K562 (cell line): ENCODE results near the gene PHEX. TPM values are rescaled to one million over a fixed set of nuclear protein-coding genes. Genes with fewer than 3 reads are reported as not detected.

ENCODE experiments used
- ATAC-seq: fragments of 200-7000 bp; cut with Tn5 transposase; 3 replicates; pipeline ENCODE4 v1.9.1; 2020; ENCODE audit warnings: moderate library complexity
- BruUV-seq: library from RNA; stranded (reverse); fragments of 400-500 nt; replicated peaks from 2 replicates; lab custom pipeline; 2021; lab: Mats Ljungman, UMichigan
- CTCF ChIA-PET: fragments of 300-600 bp; formaldehyde crosslinking; extraction: SDS; loops from one replicate; lab custom pipeline; 2021; ENCODE audit warnings: low intra/inter-chr PET ratio; lab: Yijun Ruan, JAX
- POLR2A ChIA-PET: fragments of 300-600, 350-650 bp; sonication (Branson Sonifier 250); formaldehyde crosslinking; extraction: SDS; loops from one replicate; lab custom pipeline; 2021; ENCODE audit warnings: antibody characterized with exemption, inconsistent platforms; lab: Yijun Ruan, JAX
- DNase-seq, 4 experiments: peaks; one replicate each; pipeline versions ENCODE4 v3.0.0 to v3.0.0-alpha.2; 2011 to 2018; ENCODE audit warnings: low spot score in 3 of 4, mixed read lengths in 3 of 4; ENCODE audit errors: extremely low read depth in 1 of 4
- FAIRE-seq: peaks from 2 replicates; lab custom pipeline; 2011; peaks lifted over from hg19 to GRCh38; lab: Jason Lieb, UNC
- H2AFZ ChIP-seq: 2 replicates; pipeline ENCODE4 v1.6.0; 2011; ENCODE audit warnings: low read depth, low read length, control low read depth, inconsistent platforms
- H3K27ac ChIP-seq: fragments of 200-600 bp; 3 replicates; pipeline ENCODE4 v1.8.0; 2011; ENCODE audit warnings: low read depth, mild to moderate bottlenecking, control low read depth, inconsistent platforms, low read length, moderate library complexity, mixed read lengths; ENCODE audit errors: extremely low read depth
- H3K27me3 ChIP-seq, 2 experiments: fragments of 300-600 bp in 1 of 2; 2 replicates in 1 of 2; 3 replicates in 1 of 2; pipeline versions ENCODE4 v1.6.0 to v1.8.0; 2011; ENCODE audit warnings: inconsistent platforms in 2 of 2, low read length in 2 of 2, mild to moderate bottlenecking in 1 of 2, mixed read lengths in 1 of 2, moderate library complexity in 1 of 2; ENCODE audit not compliant: control insufficient read depth in 2 of 2, insufficient read depth in 2 of 2
- H3K36me3 ChIP-seq: fragments of 300-600 bp; 3 replicates; pipeline ENCODE4 v1.8.0; 2011; ENCODE audit warnings: mild to moderate bottlenecking, low read length, inconsistent platforms; ENCODE audit not compliant: control insufficient read depth, insufficient read depth
- H3K4me1 ChIP-seq, 2 experiments: fragments of 200-600 bp in 1 of 2; replicated peaks in 1 of 2; 2 replicates in 1 of 2; 3 replicates in 1 of 2; pipeline versions ENCODE4 v1.5.1 to v1.8.0; 2011; ENCODE audit warnings: inconsistent platforms in 2 of 2, low read length in 2 of 2, mild to moderate bottlenecking in 1 of 2, mixed read lengths in 1 of 2, moderate library complexity in 1 of 2; ENCODE audit not compliant: control insufficient read depth in 2 of 2, insufficient read depth in 2 of 2
- H3K4me2 ChIP-seq: 2 replicates; pipeline ENCODE4 v1.6.1; 2011; ENCODE audit warnings: low read length, control low read depth, inconsistent platforms, mixed read lengths; ENCODE audit not compliant: insufficient read depth
- H3K4me3 ChIP-seq: fragments of 200-600 bp; sonication (generic), shearing (Covaris generic); 2 replicates; pipeline ENCODE4 v1.5.1; 2016; ENCODE audit warnings: control low read depth, inconsistent platforms
- H3K79me2 ChIP-seq: fragments of 200-600 bp; 3 replicates; pipeline ENCODE4 v1.8.0; 2011; ENCODE audit warnings: low read length, inconsistent platforms; ENCODE audit not compliant: control insufficient read depth, insufficient read depth
- H3K9ac ChIP-seq, 2 experiments: 2 replicates each; pipeline versions ENCODE4 v1.6.0 to v1.6.1; 2011; ENCODE audit warnings: low read depth in 2 of 2, low read length in 2 of 2, control low read depth in 1 of 2, inconsistent platforms in 1 of 2, mild to moderate bottlenecking in 1 of 2, mixed read lengths in 1 of 2; ENCODE audit not compliant: insufficient read depth in 1 of 2
- H3K9me1 ChIP-seq: one replicate; pipeline ENCODE4 v1.6.0; 2011; ENCODE audit warnings: inconsistent platforms, mild to moderate bottlenecking, low read length, moderate library complexity; ENCODE audit not compliant: control insufficient read depth, insufficient read depth
- H3K9me3 ChIP-seq: replicated peaks from 2 replicates; pipeline ENCODE4 v1.5.1; 2011; ENCODE audit warnings: low read depth, low read length, inconsistent platforms; ENCODE audit not compliant: control insufficient read depth, insufficient read depth
- H4K20me1 ChIP-seq: replicated peaks from 2 replicates; pipeline ENCODE4 v1.6.1; 2011; ENCODE audit warnings: low read length, inconsistent platforms, mixed read lengths; ENCODE audit not compliant: control insufficient read depth, insufficient read depth
- BRD4 ChIP-seq: fragments of 200-600 bp; sonication (generic); IDR thresholded peaks from 2 replicates; pipeline ENCODE4 v1.6.1; 2017; ENCODE audit warnings: inconsistent platforms
- CSDE1 ChIP-seq, 2 experiments: fragments of 450-650 bp; IDR thresholded peaks; 2 replicates each; pipeline ENCODE4 v1.6.1; 2016; ENCODE audit warnings: mild to moderate bottlenecking in 1 of 2
- ETS2 ChIP-seq: IDR thresholded peaks from 2 replicates; pipeline ENCODE4 v1.6.1; 2016; ENCODE audit warnings: borderline replicate concordance, missing genetic modification characterization, mild to moderate bottlenecking, moderate library complexity, missing compliant biosample characterization; ENCODE audit not compliant: poor library complexity, severe bottlenecking
- FOXA3 ChIP-seq, 2 experiments: fragments of 450-650 bp in 1 of 2; sonication (generic) in 1 of 2; formaldehyde crosslinking; IDR thresholded peaks in 1 of 2; conservative IDR thresholded peaks in 1 of 2; 2 replicates each; pipeline versions ENCODE4 v1.4.0 to v1.8.0; 2020 to 2022; ENCODE audit warnings: mild to moderate bottlenecking in 2 of 2, missing genetic modification reagents in 1 of 2
- NCOA1 ChIP-seq: fragments of 450-650 bp; IDR thresholded peaks from 2 replicates; pipeline ENCODE4 v1.6.1; 2016; ENCODE audit warnings: low read depth
- NELFE ChIP-seq: IDR thresholded peaks from 2 replicates; pipeline ENCODE4 v1.6.1; 2011; ENCODE audit warnings: mild to moderate bottlenecking; ENCODE audit not compliant: insufficient read depth, insufficient read length
- PURB ChIP-seq: sonication (generic); formaldehyde crosslinking; IDR thresholded peaks from 2 replicates; pipeline ENCODE4 v1.9.0; 2021; ENCODE audit warnings: low read depth, mild to moderate bottlenecking, missing genetic modification reagents
- SMARCA4 ChIP-seq: fragments of 450-650 bp; IDR thresholded peaks from 2 replicates; pipeline ENCODE4 v1.6.1; 2016
- ZNF764 ChIP-seq: fragments of 250-450 bp; sonication (Bioruptor Pico); IDR thresholded peaks from 2 replicates; pipeline ENCODE4 v1.4.0; 2020; ENCODE audit warnings: low read depth, mild to moderate bottlenecking, moderate library complexity
- ZNF79 ChIP-seq: fragments of 250-450 bp; sonication (Bioruptor Pico); IDR thresholded peaks from 2 replicates; pipeline ENCODE4 v1.4.0; 2020; ENCODE audit warnings: low read depth, mild to moderate bottlenecking, moderate library complexity
- WGBS: fragments of 100-300 bp; shearing (Covaris generic); methylation state at CpG from one replicate; pipeline ENCODE4 v1.1.6; 2016; ENCODE audit warnings: low coverage, mixed read lengths; ENCODE audit not compliant: insufficient coverage; ENCODE audit errors: missing lambda C conversion rate; 5-methylcytosine and 5-hydroxymethylcytosine counted together
- in situ Hi-C: fragments of 300-500 bp; cut with MboI; formaldehyde crosslinking; loops from 4 replicates; pipeline ENCODE4 v1.15.0; 2018; ENCODE audit warnings: inconsistent platforms, mixed read lengths
- intact Hi-C: fragments of 100-400 bp; cut with micrococcal nuclease; formaldehyde crosslinking; loops from 2 replicates; pipeline ENCODE4 v1.14.2; 2022
- polyA plus RNA-seq, 8 experiments: library from polyadenylated mRNA; depleted of rRNA in 4 of 8; stranded (reverse) in 5 of 8; unstranded in 3 of 8; fragments of >200 nt; fragmentation: Nextera tagmentation in 2 of 8; fragmentation: Illumina TruSeq in 1 of 8; extraction: Ambion mirVana in 2 of 8; extraction: Trizol in 1 of 8; gene quantifications; 2 replicates each; pipeline versions ENCODE4 v1.2.1 to v1.2.3, GENCODE V29; 2011 to 2014; ENCODE audit warnings: inconsistent platforms in 1 of 8, missing spikeins in 1 of 8
- total RNA-seq, 7 experiments: library from RNA; depleted of rRNA in 6 of 7; stranded (reverse); fragments of >200 nt in 6 of 7; fragmentation: Illumina TruSeq in 2 of 7; extraction: Trizol in 2 of 7; gene quantifications; 2 replicates each; pipeline versions ENCODE4 v1.2.1 to v1.2.3, GENCODE V29; 2011 to 2021; ENCODE audit warnings: low replicate concordance in 1 of 7
- TF ChIP-seq, protein P1 (sequence below): fragments of 450-650 bp; IDR thresholded peaks from 2 replicates; pipeline ENCODE4 v1.7.1; 2018; ENCODE audit warnings: mild to moderate bottlenecking, low read depth; ENCODE audit not compliant: partially characterized antibody
- TF ChIP-seq, protein P2 (sequence below): fragments of 450-650 bp; IDR thresholded peaks from 2 replicates; pipeline ENCODE4 v1.6.1; 2016; ENCODE audit warnings: low read depth, mild to moderate bottlenecking, moderate library complexity

PHEX gene
- total and polyA plus RNA-seq, 9 of the 15 experiments (the other 6 are each of a cell fraction or from before 2014, with no cell fraction given): 0.01 to 0.11 (median 0.04) TPM; not detected in 6

DNA sequence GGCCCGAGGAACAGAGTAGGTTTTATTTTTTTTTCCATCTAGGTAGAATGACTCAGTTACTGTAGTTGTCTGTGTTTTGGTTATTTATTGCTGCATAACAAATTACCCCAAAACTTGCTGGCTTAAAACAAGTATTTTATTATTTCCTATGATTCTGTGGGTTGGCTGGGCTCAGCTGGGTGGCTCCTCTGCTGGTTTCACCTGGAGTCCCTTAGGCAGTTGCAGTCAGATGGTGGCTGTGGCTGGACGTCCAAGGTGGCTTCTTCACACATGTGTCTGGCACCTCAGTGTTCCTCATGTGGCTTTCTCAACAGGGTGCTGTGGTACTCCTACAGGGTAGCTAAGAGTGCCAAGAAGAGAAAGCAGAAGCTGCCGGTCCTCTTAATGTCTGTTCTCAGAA is 115.8 kb downstream of the PHEX start:
- Histone ChIP-seq H2AFZ (no peak overlapping the region), H3K27me3 (no peaks in the 10 kb centered on the region), H3K27ac (no peak overlapping the region), H3K36me3 (no peaks in the 10 kb centered on the region), H3K79me2 (no peaks in the 10 kb centered on the region), H3K4me2 (no peak overlapping the region), H3K4me3 (no peak overlapping the region), H3K9ac (no peak overlapping the region), H3K4me1 (no peaks in the 10 kb centered on the region), H3K9me1 (no peaks in the 10 kb centered on the region), H4K20me1 (no peaks in the 10 kb centered on the region), H3K9me3 (no peaks in the 10 kb centered on the region)
- POLR2A ChIA-PET: no interaction called here
- intact Hi-C loops (no loop called here), in situ Hi-C loops (no loop called here)
- CTCF ChIA-PET: no interaction called here
- no peak for DNase-seq
- ATAC-seq: no peak
- no peak for FAIRE-seq
- no TSS peak for BruUV-seq
- WGBS: 0% methylated on average over 2 of the region's 3 CpGs
- no peak for TF ChIP-seq ETS2 (tag)
- TF ChIP-seq, protein P1, sequence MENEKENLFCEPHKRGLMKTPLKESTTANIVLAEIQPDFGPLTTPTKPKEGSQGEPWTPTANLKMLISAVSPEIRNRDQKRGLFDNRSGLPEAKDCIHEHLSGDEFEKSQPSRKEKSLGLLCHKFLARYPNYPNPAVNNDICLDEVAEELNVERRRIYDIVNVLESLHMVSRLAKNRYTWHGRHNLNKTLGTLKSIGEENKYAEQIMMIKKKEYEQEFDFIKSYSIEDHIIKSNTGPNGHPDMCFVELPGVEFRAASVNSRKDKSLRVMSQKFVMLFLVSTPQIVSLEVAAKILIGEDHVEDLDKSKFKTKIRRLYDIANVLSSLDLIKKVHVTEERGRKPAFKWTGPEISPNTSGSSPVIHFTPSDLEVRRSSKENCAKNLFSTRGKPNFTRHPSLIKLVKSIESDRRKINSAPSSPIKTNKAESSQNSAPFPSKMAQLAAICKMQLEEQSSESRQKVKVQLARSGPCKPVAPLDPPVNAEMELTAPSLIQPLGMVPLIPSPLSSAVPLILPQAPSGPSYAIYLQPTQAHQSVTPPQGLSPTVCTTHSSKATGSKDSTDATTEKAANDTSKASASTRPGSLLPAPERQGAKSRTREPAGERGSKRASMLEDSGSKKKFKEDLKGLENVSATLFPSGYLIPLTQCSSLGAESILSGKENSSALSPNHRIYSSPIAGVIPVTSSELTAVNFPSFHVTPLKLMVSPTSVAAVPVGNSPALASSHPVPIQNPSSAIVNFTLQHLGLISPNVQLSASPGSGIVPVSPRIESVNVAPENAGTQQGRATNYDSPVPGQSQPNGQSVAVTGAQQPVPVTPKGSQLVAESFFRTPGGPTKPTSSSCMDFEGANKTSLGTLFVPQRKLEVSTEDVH: no peak
- no peak for TF ChIP-seq NCOA1
- TF ChIP-seq FOXA3 (CRISPR knock-in tag; conservative IDR thresholded peaks at IDR 0.05 in 1 of 2, IDR thresholded peaks at IDR 0.05 in 1 of 2): no peak
- TF ChIP-seq ZNF764 (CRISPR knock-in tag): no peak
- TF ChIP-seq ZNF79 (CRISPR knock-in tag): no peak
- TF ChIP-seq SMARCA4: no peak
- TF ChIP-seq, protein P2, sequence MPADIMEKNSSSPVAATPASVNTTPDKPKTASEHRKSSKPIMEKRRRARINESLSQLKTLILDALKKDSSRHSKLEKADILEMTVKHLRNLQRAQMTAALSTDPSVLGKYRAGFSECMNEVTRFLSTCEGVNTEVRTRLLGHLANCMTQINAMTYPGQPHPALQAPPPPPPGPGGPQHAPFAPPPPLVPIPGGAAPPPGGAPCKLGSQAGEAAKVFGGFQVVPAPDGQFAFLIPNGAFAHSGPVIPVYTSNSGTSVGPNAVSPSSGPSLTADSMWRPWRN: no peak
- no peak for TF ChIP-seq BRD4
- TF ChIP-seq PURB (CRISPR knock-in tag): no peak
- TF ChIP-seq CSDE1 (IDR thresholded peaks at IDR 0.05): no peak
- no peak for TF ChIP-seq NELFE
